GM21367 (cell line): ENCODE results near the gene TRMT61A.

Source experiments
- ATAC-seq: cut with Tn5 transposase; IDR thresholded peaks from one replicate; pipeline ENCODE4 v1.9.1; 2021; ENCODE audit not compliant: unreplicated experiment

Gene TRMT61A

GRCh38 chr14:103561381-103562178, 32.6 kb downstream of the TRMT61A start:
- peak; percentile 12 for ATAC-seq

- peak; percentile 28 for ATAC-seq
These were observed 33.1 kb downstream of the TRMT61A start for GRCh38 chr14:103562179-103562428.

- peak; percentile 64 for ATAC-seq
These were observed 33.6 kb downstream of the TRMT61A start, which contains the start of the genes BAG5 and COA8 for GRCh38 chr14:103562429-103563225. Gene BAG5 (minus strand): TSS chr14:103562657. CDS start chr14:103561164, 1,493 bp downstream. Gene COA8 (plus strand): TSS chr14:103562960. CDS start chr14:103563002, 42 bp downstream.

GRCh38 chr14:103563226-103563620, 34.2 kb downstream of the TRMT61A start:
- no peak for ATAC-seq

- ATAC-seq = no peak
These were observed 35.0 kb downstream of the TRMT61A start for GRCh38 chr14:103563844-103564505.

GRCh38 chr14:103568952-103569351, 40.0 kb downstream of the TRMT61A start:
- no peak for ATAC-seq

GRCh38 chr14:103569408-103569807, 40.4 kb downstream of the TRMT61A start:
- no peak for ATAC-seq

GRCh38 chr14:103574104-103574503, 45.1 kb downstream of the TRMT61A start:
- no peak for ATAC-seq

- no peak for ATAC-seq
These were observed 45.8 kb downstream of the TRMT61A start for GRCh38 chr14:103574707-103575285.

- ATAC-seq = no peak
These were observed 47.5 kb downstream of the TRMT61A start for GRCh38 chr14:103576371-103577024.

- no peak for ATAC-seq
These were observed 49.5 kb downstream of the TRMT61A start for GRCh38 chr14:103578401-103579075.

- no peak for ATAC-seq
These were observed 52.2 kb downstream of the TRMT61A start for GRCh38 chr14:103581206-103581605.

- no peak for ATAC-seq
These were observed 53.1 kb downstream of the TRMT61A start for GRCh38 chr14:103581954-103582703.

- ATAC-seq = no peak
These were observed 55.4 kb downstream of the TRMT61A start for GRCh38 chr14:103584326-103584915.
